ENCODE measurements around the gene NFIC.

The NFIC gene

DNA sequence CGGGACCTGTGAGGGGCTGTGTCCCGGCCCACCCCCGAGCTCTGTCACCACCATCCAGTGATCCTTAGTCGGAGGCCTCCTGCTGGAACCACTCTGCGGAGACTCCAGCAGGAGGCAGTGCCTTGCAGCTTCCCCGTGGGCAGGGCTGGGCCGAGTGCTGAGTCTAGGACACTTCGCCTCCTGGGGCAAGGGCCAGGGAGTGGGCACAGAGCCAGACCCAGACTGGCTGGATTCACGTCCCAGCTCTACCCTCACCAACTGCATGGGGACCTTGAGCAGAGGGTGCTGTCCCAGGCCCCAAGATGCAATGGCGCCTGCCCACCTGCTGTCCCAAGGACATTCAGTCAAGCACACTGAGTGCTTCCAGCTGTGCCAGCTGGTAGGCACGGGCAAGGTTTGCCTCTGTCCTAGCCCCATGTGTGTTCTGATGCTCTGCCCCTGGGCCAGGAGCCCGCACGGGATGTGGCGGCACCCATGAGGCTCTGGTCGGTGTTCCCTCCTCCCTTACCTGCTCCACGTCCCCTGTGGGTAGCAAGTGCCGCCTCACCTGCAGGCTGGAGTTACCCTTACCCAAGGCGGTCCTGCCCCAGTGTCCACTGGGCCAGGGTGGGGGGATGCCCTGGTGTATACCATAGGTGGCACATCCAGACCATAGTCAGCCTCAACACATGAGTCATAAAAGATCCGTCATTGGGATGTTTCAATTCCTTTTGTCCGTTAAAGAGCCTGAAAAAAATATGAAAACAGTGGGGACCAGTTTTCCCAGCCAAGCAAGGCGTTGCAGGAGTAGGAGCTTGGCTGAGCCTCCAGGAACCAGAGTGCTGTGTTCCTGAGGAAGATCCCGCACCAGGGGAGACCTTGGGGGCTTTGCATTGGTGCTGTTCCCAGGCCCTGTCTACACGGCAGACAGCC is 147.1 kb downstream of the NFIC start:
- no peak for DNase-seq

- no peak for DNase-seq
These were observed 148.5 kb downstream of the NFIC start for GRCh38 chr19:3514930-3515329.

DNA sequence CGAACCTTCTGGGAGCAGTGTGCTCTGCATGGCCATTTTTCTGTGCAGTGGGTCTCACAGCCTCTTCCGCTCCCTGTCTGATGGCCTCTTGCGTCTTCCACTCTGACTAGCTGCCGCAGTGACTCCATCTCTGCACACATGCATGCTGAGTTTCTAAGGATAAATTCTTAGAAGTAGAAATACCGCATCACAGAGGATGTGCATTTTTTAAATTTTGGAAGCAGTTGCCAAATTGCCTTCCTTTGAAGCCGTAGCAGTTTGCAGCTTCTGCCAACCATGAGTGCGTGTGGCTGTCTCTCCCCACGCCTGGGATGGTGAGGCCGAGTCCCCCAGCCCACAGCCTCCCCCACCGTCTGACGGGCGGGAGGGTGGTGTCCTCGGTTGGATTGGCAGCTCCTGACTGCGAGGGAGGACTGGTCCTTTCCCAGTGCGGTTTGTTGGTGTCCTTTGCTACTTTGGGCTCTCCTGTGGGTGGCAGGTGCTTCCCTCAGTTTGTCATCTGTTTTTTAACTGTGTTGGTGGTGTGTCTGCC is 149.6 kb downstream of the NFIC start:
- DNase-seq: no peak

GRCh38 chr19:3516675-3517207 is 150.4 kb downstream of the NFIC start:
- DNase-seq: peak; percentile 61

- no peak for DNase-seq
These were observed 151.3 kb downstream of the NFIC start for GRCh38 chr19:3517638-3518037.

DNA sequence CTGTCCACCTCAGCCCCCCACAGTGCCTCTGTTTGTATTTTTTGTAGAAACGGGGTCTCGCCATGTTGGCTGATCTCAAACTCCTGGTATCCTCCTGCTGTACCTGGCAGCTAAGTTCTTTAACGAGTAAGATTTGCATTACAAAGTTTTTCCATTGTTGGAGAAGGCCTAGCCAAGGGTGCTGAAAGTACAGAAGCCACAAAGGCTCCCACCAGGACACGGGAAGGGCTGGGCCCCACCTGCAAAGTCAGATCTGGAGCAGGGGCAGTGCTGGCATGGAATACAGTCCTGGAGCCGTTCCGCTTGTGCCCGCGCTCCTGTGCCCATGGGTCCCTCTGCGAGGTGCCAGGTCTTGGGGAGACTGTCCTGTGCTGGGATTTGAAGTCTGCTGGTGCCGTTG is 151.9 kb downstream of the NFIC start:
- DNase-seq: no peak

- no peak for DNase-seq
These were observed 152.3 kb downstream of the NFIC start for GRCh38 chr19:3518659-3519058.
